GM13976 (cell line): ENCODE results near the gene PREX1.

Source experiments
- DNase-seq: peaks from one replicate; pipeline ENCODE4 v3.0.0; 2012; ENCODE audit warnings: low spot score
- CTCF ChIP-seq: IDR thresholded peaks from 2 replicates; pipeline ENCODE4 v1.5.1; 2012; ENCODE audit warnings: borderline replicate concordance, mild to moderate bottlenecking; ENCODE audit not compliant: insufficient read depth; ENCODE audit errors: extremely low read depth, missing control alignments, control extremely low read depth
- in situ Hi-C: fragments of 300-500 bp; cut with MboI; formaldehyde crosslinking; loops from one replicate; pipeline ENCODE4 v1.12.0; 2022; ENCODE audit warnings: low sequenced_read_pairs, mixed read lengths, inconsistent platforms; ENCODE audit not compliant: unreplicated experiment

The PREX1 gene

DNA sequence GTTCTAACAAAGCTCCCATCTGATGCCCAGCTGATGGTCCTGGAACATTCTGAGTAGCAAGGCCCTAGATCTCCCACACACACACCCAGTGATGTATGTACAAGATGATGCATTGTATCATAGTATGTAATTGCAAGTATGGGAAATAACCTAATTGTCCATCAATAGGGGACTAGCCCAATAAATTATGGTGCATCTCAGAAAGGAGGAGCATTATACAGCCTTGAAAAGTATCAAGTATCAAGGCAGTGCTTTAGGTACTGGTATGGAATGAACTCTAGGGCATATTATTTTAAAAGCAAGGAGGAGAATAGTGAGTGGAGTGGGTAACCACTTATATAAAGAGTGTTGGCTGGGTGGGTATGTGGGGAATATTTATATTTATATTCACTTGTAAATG lies 24.8 kb upstream of the PREX1 start:
- no peak for TF ChIP-seq CTCF
- in situ Hi-C loops: no loop called here
- no peak for DNase-seq

DNA sequence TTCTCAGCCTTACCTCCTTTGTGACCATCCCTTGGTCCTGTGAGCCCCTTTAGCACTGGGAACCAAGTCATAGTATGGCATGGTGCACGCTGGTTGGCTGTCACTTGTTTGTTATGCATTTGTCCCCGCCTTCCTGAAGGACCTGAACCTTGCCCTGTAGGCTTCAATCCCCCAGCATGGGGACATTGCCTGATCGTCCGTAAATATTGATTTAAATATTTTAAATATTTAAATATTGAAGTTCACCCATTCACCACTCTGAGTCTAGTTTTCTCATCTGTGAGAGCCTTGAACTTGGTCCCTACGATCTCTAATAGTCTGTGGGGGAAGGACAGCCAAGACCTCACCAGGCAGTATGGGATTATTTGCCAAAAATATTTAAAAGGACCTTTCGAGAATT lies 23.8 kb upstream of the PREX1 start:
- TF ChIP-seq CTCF: no peak
- in situ Hi-C loops: no loop called here
- no peak for DNase-seq

DNA sequence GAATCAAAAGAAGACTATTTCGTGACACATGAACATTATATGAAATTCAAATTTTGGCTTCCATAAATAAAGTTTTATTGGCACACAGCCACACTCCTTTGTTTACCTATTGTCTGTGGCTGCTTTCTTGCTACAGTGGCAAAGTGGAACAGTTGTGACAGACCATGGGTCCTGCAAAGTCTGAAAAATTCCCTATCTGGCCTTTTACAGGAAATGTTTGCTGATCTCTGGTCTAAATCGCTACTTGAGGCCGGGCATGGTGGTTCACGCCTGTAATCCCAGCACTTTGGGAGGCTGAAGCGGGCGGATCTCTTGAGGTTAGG lies 23.1 kb upstream of the PREX1 start:
- in situ Hi-C loops: no loop called here
- TF ChIP-seq CTCF: no peak

GRCh38 chr20:48850257-48850976 lies 22.6 kb upstream of the PREX1 start:
- no peak for DNase-seq
- no peak for TF ChIP-seq CTCF
- in situ Hi-C loops: no loop called here

More for the DNA sequence above, 23.1 kb upstream of the PREX1 start:
- no peak for DNase-seq

- DNase-seq: no peak
- in situ Hi-C loops: no loop called here
- no peak for TF ChIP-seq CTCF
Observed at GRCh38 chr20:48849779-48850178, 22.0 kb upstream of the PREX1 start.

- TF ChIP-seq CTCF: no peak
- in situ Hi-C loops: no loop called here
- no peak for DNase-seq
Observed at GRCh38 chr20:48849299-48849698, 21.5 kb upstream of the PREX1 start.
